HG03469 (cell line): Measurements from ENCODE around the gene ITPR3.

ENCODE experiments used
- ATAC-seq: cut with Tn5 transposase; IDR thresholded peaks from one replicate; pipeline ENCODE4 v1.9.1; 2021; ENCODE audit warnings: mild to moderate bottlenecking, moderate library complexity, moderate number of reproducible peaks; ENCODE audit not compliant: unreplicated experiment

Gene ITPR3

DNA sequence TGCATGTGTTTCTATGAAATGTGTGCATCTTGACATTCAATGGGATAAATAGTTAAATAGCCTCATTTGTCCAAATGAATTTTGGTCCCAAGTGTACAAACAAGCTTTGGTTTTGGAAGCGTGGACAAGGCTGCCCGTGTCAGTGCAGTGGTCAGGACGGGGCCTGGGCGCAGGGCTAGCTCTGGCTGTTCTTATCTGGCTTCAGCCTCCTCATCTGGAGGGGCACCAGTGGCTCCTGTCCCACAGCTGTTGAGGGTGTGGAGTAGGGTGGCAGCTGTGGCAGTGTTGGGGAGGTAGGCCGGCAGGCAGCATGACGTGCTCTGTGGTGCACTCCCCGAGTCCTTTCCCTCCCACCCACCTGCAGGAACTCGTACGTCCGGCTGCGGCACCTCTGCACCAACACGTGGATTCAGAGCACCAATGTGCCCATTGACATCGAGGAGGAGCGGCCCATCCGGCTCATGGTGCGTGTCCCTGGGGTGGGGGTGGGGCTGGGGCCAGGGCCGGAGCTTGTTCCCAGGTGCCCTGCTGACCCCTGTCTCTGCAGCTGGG is 43.5 kb downstream of the ITPR3 start:
- no peak for ATAC-seq

DNA sequence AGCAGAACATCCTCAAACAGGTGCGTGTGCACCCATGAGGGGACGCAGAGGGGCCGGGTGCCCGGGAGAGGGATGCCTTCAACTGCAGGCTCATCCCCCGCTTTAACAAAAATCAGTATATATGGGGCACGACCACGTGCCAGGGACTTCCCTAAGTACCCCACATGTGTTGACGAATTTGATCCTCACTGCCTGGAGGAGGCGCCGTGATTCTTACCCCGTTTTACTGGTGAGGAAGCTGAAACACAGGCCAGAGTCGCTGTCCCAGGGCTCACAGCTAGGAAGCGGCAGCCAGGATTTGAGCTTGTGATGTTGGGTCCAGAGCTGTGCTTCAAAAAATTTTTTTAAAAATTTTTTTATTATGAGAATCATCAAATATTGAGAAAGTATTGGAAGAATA is 44.8 kb downstream of the ITPR3 start:
- no peak for ATAC-seq

DNA sequence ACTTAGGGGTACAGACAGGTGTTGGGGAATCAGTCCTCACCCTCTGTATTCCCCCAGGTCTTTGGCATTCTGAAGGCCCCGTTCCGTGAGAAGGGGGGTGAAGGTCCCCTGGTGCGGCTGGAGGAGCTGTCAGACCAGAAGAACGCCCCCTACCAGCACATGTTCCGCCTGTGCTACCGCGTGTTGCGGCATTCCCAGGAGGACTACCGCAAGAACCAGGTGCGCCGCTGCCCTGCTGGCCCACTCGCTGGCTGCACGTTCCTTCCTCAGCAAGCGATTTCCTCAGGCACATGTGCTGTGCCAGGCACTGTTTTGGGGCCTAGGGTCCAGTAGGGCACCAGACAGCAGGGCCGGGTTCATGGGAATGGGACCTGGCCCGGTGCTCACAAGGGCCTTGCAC is 46.0 kb downstream of the ITPR3 start:
- no peak for ATAC-seq

- ATAC-seq = no peak
Observed at GRCh38 chr6:33667776-33668175, 46.7 kb downstream of the ITPR3 start.

- ATAC-seq = no peak
Observed at GRCh38 chr6:33668328-33668727, 47.2 kb downstream of the ITPR3 start.

DNA sequence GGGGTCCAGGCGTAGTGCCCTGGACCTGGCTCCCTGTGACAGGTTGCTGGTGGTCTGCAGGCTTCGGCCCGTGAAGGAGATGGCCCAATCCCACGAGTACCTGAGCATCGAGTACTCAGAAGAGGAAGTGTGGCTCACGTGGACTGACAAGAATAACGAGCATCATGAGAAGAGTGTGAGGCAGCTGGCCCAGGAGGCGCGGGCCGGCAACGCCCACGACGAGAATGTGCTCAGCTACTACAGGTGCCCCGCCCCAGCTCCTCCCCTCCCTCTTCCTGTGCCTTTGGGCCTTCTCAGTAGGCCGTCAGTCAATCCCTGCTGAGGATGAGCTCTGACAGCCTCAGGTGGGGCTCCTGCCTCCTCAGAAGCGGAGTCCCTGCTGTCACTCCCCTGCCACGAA is 47.8 kb downstream of the ITPR3 start:
- ATAC-seq = no peak

- no peak for ATAC-seq
Observed at GRCh38 chr6:33670086-33670660, 49.1 kb downstream of the ITPR3 start.

DNA sequence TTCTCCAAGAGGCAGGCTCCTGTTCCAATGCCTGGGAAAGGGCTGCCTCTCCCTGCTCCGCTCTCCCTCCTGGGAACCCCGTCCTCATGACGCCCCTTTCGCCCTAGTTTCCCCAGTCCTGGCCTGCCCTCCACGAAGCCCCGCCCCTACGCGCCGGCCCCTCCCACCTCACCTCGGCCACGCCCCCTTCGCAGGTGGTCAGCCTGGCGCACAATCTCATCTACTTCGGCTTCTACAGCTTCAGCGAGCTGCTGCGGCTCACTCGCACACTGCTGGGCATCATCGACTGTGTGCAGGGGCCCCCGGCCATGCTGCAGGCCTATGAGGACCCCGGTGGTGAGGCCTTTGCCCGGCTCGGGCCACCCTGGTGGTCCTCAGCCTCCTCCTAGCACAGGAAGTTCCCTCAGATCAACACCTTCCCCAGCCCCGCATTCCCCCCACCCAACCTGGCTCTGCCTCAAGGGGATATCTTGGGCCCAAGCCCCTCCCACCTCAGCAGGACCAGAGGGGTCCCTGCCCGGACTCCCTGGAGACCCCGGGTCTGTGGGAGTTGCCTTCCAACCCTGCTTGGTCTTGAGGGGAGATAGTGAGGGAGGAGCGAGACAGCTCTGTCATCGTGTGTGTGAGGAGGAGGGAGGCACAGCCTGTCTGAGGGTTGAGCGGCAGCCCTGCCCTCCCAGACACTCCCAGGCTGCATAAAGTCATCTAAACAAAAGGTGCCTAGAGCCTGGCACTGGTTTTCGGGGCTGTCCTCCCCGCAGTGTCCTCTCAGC is 50.0 kb downstream of the ITPR3 start:
- ATAC-seq = no peak

DNA sequence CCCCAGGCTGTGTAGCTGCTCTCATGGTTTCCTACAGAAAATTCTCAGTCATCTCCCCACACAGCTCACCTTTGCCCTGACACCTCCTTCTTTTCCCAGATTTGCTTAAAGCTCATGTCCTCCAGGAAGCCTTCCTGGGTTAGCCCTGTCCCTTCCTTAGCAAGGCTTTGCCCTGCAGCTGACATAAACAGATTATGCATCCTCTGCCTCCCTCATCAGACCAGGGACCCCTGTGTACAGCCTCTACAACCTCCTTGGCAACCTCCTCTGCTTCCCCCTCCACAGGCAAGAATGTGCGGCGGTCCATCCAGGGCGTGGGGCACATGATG is 50.6 kb downstream of the ITPR3 start:
- ATAC-seq = no peak

DNA sequence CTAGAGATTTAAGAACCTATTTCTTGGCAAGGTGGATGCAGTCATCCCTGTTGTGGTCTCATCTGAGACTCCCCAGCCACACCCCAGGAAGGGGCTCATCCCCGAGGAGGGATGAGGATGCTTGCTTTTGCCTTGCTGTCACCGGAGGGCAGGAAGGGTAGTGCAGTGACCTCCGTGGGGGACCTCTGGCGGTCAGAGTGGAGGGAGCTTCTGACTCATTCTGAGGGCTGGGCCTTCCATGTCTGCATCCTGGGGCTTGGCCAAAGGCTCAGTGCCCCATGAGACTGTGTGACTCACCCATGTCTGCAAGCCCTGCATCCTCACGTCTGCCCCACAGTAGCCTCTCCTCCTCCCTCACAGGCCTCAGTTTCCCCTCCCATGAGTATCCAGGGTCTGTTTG is 51.7 kb downstream of the ITPR3 start:
- ATAC-seq = no peak

DNA sequence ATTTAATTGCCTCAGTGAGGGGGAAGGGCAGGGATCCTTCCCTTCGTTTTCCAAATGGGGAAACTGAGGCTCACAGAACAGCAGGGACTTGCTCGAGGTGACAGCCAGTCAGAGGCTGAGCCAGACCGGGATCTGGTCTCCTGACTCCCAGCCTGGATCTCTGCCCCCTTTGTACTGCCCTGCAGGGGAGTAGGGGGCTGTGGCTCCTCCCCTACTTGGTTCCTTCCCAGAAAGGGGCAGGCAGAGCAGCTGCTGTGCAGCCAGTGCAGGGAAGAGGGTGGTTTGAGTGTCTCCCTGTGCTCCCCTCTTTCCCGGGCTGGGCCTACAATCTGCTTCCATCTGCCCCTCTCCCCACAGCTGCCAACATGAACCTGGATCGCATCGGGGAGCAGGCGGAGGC is 52.7 kb downstream of the ITPR3 start:
- no peak for ATAC-seq

DNA sequence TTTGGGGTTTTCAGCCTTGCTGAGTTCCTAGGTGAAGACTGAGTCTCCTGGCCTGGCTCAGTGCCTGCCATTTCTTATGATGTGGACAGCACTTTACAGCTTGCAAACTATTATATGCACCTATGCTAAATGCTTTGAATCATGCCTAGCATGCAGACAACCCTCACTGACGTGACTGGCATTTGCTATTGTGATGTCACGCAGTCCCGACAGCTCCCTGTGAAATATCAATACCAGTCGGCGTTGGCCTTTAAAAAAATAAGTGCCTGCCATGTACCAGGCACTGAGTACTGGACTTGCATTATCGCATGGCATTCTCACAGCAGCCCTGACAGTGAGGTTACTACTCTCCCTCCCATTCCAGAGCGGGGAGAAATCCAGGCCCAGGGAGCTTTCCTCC is 54.8 kb downstream of the ITPR3 start:
- no peak for ATAC-seq

DNA sequence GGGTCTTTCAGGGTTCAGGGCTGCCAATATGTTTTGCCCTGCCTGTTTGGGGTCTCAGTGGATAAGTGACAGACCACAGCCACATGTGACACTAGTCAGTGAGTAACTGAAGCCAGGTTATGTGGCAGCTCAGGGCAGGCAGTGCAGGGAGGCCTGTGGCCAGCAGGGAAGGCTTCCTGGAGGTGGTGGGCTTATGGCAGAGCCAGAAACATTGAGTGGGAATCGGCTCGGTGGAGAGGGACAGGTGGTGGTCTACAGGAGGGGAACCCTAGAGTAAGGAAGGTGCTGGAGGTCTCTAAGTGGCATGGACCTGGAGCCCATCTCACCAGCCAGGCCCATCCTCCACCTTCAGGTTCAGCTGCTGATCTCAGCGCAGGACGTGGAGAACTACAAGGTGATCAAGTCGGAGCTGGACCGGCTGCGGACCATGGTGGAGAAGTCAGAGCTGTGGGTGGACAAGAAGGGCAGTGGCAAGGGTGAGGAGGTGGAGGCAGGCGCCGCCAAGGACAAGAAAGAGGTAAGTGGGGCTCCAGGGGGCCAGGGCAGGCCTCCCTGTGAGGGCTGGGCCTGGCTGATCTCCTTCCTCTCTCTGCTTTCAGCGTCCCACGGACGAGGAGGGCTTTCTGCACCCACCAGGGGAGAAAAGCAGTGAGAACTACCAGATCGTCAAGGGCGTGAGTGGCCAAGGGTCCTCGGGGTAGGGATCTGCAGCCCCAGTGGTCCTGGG is 55.5 kb downstream of the ITPR3 start:
- no peak for ATAC-seq

- ATAC-seq = no peak
Observed at GRCh38 chr6:33677143-33677660, 56.1 kb downstream of the ITPR3 start.

GRCh38 chr6:33677689-33678088 is 56.6 kb downstream of the ITPR3 start:
- ATAC-seq = no peak

DNA sequence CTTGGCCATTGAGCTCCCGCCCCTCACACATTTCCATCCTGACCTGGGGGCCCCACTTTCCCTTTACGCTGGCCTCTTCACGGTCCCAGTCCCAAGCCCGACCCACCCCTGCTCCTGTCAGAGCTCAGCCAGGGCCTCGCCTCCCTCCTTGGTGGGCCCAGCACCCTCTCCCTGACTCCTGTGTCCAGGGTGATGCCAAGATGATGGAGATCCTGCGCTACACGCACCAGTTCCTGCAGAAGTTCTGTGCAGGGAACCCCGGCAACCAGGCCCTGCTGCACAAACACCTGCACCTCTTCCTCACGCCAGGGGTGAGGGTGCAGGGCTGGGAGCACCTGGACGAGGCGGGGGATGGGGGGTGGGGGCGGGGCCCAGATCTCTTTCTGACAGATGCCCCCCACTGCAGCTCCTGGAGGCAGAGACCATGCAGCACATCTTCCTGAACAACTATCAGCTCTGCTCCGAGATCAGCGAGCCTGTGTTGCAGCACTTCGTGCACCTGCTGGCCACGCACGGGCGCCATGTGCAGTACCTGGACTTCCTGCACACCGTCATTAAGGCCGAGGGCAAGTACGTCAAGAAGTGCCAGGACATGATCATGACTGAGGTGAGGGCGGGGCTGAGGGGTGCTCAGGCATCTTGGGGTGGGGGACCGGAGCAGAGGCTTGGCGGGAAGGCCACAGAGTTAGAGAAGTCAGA is 57.3 kb downstream of the ITPR3 start:
- ATAC-seq = no peak

DNA sequence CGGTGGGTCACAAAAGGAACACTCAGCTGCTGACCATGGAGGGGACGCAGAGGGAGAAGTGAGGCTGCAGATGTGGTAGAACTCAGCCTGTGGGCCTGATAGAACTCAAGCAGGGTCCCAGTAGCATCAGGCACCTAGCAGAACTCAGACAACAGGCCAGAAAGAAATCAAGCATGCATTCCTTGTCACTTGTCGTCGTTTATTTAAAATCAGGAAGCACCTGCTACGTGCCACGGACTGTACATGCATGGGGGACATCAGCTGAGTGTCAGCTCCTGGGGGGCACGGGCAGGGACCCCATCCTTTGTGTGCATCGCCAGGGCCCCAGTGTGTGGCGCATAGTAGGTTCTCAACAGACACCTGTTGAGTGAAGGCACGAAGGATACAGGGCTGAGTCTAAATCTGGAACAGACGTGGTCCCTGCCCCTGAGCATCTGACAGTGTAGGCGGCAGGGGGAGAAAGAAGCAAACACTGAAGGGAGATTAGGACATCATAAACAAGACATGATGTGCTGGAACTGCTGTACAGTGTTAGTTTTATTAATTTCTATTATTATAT is 57.9 kb downstream of the ITPR3 start:
- ATAC-seq = no peak

DNA sequence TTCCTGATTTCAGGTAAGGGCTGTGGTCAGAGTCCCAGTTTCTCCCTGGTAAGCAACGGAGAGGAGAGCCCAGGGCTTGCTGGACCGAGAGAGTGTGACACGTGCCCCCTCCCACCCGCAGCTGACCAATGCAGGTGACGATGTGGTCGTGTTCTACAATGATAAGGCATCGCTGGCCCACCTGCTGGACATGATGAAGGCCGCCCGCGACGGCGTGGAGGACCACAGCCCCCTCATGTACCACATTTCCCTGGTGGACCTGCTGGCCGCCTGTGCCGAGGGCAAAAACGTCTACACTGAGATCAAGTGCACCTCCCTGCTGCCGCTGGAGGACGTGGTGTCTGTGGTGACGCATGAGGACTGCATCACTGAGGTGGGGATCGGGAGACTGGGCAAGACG is 58.6 kb downstream of the ITPR3 start:
- ATAC-seq = no peak

DNA sequence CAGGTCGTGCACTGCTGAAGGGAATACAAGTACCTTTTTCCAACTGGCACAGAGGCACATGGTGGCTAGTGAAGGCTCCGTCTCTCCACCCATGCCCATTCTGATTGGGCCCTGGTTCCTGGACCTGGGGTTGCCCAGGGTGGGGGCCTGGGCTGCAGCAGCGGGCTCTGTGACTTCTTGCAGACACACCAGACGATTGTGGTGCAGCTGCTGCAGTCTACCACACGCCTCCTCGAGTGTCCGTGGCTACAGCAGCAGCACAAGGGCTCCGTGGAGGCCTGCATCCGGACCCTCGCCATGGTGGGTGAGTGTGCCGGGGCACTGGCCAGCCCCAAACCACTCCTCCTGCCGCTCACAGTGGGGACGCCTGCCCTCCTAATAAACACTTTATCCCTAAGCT is 61.2 kb downstream of the ITPR3 start:
- no peak for ATAC-seq

- ATAC-seq = no peak
Observed at GRCh38 chr6:33683051-33683571, 62.0 kb downstream of the ITPR3 start.
